K562 (cell line): ENCODE results near the gene NMRAL1. TPM values are rescaled to one million over a fixed set of nuclear protein-coding genes. Genes with fewer than 3 reads are reported as not detected.

Experiments used
- CBFA2T2 ChIP-seq: fragments of 450-650 bp; conservative IDR thresholded peaks from 2 replicates; pipeline ENCODE4 v1.6.1; 2017; ENCODE audit warnings: mild to moderate bottlenecking
- CUX1 ChIP-seq: fragments of 200-800 bp; sonication (Bioruptor generic); IDR thresholded peaks from 2 replicates; pipeline ENCODE4 v1.6.1; 2016; ENCODE audit warnings: missing genetic modification characterization, missing compliant biosample characterization
- ELF4 ChIP-seq: fragments of 450-650 bp; formaldehyde crosslinking; IDR thresholded peaks from 2 replicates; pipeline ENCODE4 v1.4.0; 2022; ENCODE audit warnings: missing genetic modification characterization
- HDGF ChIP-seq: fragments of 450-650 bp; IDR thresholded peaks from 2 replicates; pipeline ENCODE4 v1.6.1; 2016
- MYNN ChIP-seq, 2 experiments: sonication (generic); formaldehyde crosslinking in 1 of 2; IDR thresholded peaks; 2 replicates each; pipeline versions ENCODE4 v1.5.0 to v1.6.1; 2016 to 2020; ENCODE audit warnings: antibody characterized with exemption in 1 of 2, missing genetic modification reagents in 1 of 2
- NBN ChIP-seq: fragments of 450-650 bp; IDR thresholded peaks from 2 replicates; pipeline ENCODE4 v1.6.1; 2016; ENCODE audit warnings: low read depth, mild to moderate bottlenecking
- POLR2AphosphoS5 ChIP-seq: IDR thresholded peaks from 2 replicates; pipeline ENCODE4 v1.6.1; 2011; ENCODE audit warnings: mild to moderate bottlenecking, low read depth, low read length, moderate library complexity; ENCODE audit not compliant: control insufficient read depth, insufficient read depth
- RAD21 ChIP-seq, 2 experiments: fragments of 250-450 bp in 1 of 2; fragments of 450-650 bp in 1 of 2; sonication (Bioruptor Pico) in 1 of 2; formaldehyde crosslinking in 1 of 2; IDR thresholded peaks in 1 of 2; conservative IDR thresholded peaks in 1 of 2; 2 replicates each; pipeline versions ENCODE4 v1.4.0 to v1.8.0; 2020 to 2022; ENCODE audit warnings: mild to moderate bottlenecking in 2 of 2, moderate library complexity in 1 of 2
- TAF15 ChIP-seq: fragments of 200-400 bp; formaldehyde crosslinking; IDR thresholded peaks from 2 replicates; pipeline ENCODE4 v1.6.1; 2017; ENCODE audit warnings: mild to moderate bottlenecking, low read depth, low read length, moderate library complexity
- TFE3 ChIP-seq: fragments of 450-650 bp; formaldehyde crosslinking; IDR thresholded peaks from 2 replicates; pipeline ENCODE4 v1.4.0; 2020; ENCODE audit warnings: mild to moderate bottlenecking, mixed read lengths
- THRAP3 ChIP-seq: fragments of 450-650 bp; IDR thresholded peaks from 2 replicates; pipeline ENCODE4 v1.6.1; 2016; ENCODE audit warnings: mild to moderate bottlenecking, inconsistent platforms, borderline replicate concordance
- ZC3H4 ChIP-seq: sonication (generic); formaldehyde crosslinking; IDR thresholded peaks from 2 replicates; pipeline ENCODE4 v1.9.0; 2021; ENCODE audit warnings: missing genetic modification reagents, borderline replicate concordance
- ZNF280B ChIP-seq: fragments of 250-450 bp; sonication (Bioruptor Pico); IDR thresholded peaks from 2 replicates; pipeline ENCODE4 v1.5.1; 2021; ENCODE audit warnings: mild to moderate bottlenecking
- ZNF780A ChIP-seq: fragments of 250-450 bp; sonication (Bioruptor Pico); IDR thresholded peaks from 2 replicates; pipeline ENCODE4 v1.5.0; 2021; ENCODE audit warnings: mild to moderate bottlenecking
- ZNF79 ChIP-seq: fragments of 250-450 bp; sonication (Bioruptor Pico); IDR thresholded peaks from 2 replicates; pipeline ENCODE4 v1.4.0; 2020; ENCODE audit warnings: low read depth, mild to moderate bottlenecking, moderate library complexity
- polyA plus RNA-seq, 8 experiments: library from polyadenylated mRNA; depleted of rRNA in 4 of 8; stranded (reverse) in 5 of 8; unstranded in 3 of 8; fragments of >200 nt; fragmentation: Nextera tagmentation in 2 of 8; fragmentation: Illumina TruSeq in 1 of 8; extraction: Ambion mirVana in 2 of 8; extraction: Trizol in 1 of 8; gene quantifications; 2 replicates each; pipeline versions ENCODE4 v1.2.1 to v1.2.3, GENCODE V29; 2011 to 2014; ENCODE audit warnings: inconsistent platforms in 1 of 8, missing spikeins in 1 of 8
- total RNA-seq, 7 experiments: library from RNA; depleted of rRNA in 6 of 7; stranded (reverse); fragments of >200 nt in 6 of 7; fragmentation: Illumina TruSeq in 2 of 7; extraction: Trizol in 2 of 7; gene quantifications; 2 replicates each; pipeline versions ENCODE4 v1.2.1 to v1.2.3, GENCODE V29; 2011 to 2021; ENCODE audit warnings: low replicate concordance in 1 of 7
- TF ChIP-seq, protein P1 (sequence below), 2 experiments: fragments of 450-650 bp; IDR thresholded peaks; 2 replicates each; pipeline ENCODE4 v1.6.1; 2016

The NMRAL1 gene
- total and polyA plus RNA-seq, 9 of the 15 experiments (the other 6 are each of a cell fraction or from before 2014, with no cell fraction given), result 6.3 to 116 (median 63.2) TPM

DNA sequence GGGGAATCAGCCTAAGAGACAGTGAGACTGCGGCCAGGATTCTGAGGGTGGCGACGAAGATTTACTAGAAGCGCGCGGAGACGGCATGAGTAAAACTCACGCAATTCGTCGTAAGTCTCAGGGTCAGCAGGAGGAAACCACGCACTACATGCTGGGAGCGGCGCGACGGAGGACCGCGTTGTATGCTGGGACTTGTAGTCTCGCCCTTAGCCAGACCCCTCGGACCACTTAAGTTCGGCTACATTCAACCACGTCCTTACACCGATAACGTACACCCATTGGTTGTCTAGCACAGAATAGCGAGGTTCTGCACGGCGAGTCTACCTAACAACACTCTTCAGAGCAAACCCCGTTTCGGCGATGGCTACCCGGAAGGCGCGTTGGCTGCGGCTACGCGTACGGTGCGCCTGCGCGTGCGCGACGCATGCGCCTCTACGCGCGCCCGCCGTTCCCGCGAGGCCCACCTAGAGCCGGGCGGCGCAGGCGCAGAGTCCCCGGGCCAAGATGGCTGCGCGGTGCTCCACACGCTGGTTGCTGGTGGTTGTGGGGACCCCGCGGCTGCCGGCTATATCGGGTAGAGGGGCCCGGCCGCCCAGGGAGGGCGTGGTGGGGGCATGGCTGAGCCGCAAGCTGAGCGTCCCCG is 48.9 kb downstream of the NMRAL1 start, which contains the start of gene DNAJA3 (continued):
- TF ChIP-seq, protein P1, sequence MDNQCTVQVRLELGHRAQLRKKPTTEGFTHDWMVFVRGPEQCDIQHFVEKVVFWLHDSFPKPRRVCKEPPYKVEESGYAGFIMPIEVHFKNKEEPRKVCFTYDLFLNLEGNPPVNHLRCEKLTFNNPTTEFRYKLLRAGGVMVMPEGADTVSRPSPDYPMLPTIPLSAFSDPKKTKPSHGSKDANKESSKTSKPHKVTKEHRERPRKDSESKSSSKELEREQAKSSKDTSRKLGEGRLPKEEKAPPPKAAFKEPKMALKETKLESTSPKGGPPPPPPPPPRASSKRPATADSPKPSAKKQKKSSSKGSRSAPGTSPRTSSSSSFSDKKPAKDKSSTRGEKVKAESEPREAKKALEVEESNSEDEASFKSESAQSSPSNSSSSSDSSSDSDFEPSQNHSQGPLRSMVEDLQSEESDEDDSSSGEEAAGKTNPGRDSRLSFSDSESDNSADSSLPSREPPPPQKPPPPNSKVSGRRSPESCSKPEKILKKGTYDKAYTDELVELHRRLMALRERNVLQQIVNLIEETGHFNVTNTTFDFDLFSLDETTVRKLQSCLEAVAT (IDR thresholded peaks at IDR 0.05), result no peak; a peak in 1 of 4 replicates
- TF ChIP-seq POLR2AphosphoS5, result peak; percentile 69
- TF ChIP-seq ZNF280B (CRISPR knock-in tag), result no peak
- no peak for TF ChIP-seq CUX1 (CRISPR knock-in tag)
- TF ChIP-seq TFE3 (CRISPR knock-in tag), result no peak
- no peak for TF ChIP-seq ZNF780A (CRISPR knock-in tag)
- peak; percentile 88 for TF ChIP-seq NBN
- TF ChIP-seq CBFA2T2, result no peak
- TF ChIP-seq THRAP3, result no peak
- no peak for TF ChIP-seq ZNF79 (CRISPR knock-in tag)
- TF ChIP-seq ELF4, result peak; percentile 69; the same call in 1 of the 2 replicates
- TF ChIP-seq TAF15, result no peak
- TF ChIP-seq RAD21 (CRISPR knock-in tag; conservative IDR thresholded peaks at IDR 0.05 in 1 of 2, IDR thresholded peaks at IDR 0.05 in 1 of 2), result no peak
- TF ChIP-seq MYNN (IDR thresholded peaks at IDR 0.05), result no peak
- TF ChIP-seq MYNN (CRISPR knock-in tag; IDR thresholded peaks at IDR 0.05), result no peak
- TF ChIP-seq HDGF, result no peak
- no peak for TF ChIP-seq ZC3H4 (CRISPR knock-in tag)
